SK-N-SH (cell line): ENCODE results near the gene LRRN4CL.

Source experiments
- ELF1 ChIP-seq: IDR thresholded peaks from 2 replicates; pipeline ENCODE4 v1.4.0; 2012
- EP300 ChIP-seq, 2 experiments: IDR thresholded peaks; 2 replicates each; pipeline versions ENCODE4 v1.4.0 to v1.6.1; 2012; ENCODE audit warnings: borderline replicate concordance in 1 of 2, low read depth in 1 of 2, low read length in 1 of 2
- FOSL2 ChIP-seq: IDR thresholded peaks from 2 replicates; pipeline ENCODE4 v1.4.0; 2012; ENCODE audit warnings: low read depth, mild to moderate bottlenecking, moderate library complexity, borderline replicate concordance
- FOXM1 ChIP-seq: IDR thresholded peaks from 2 replicates; pipeline ENCODE4 v1.4.0; 2012; ENCODE audit warnings: low read depth, mild to moderate bottlenecking
- JUND ChIP-seq: IDR thresholded peaks from 2 replicates; pipeline ENCODE4 v1.4.0; 2012
- NFIC ChIP-seq: IDR thresholded peaks from 2 replicates; pipeline ENCODE4 v1.4.0; 2012; ENCODE audit warnings: borderline replicate concordance
- NRF1 ChIP-seq: IDR thresholded peaks from 2 replicates; pipeline ENCODE4 v1.6.1; 2012; ENCODE audit warnings: low read depth, mild to moderate bottlenecking, low read length
- POLR2AphosphoS5 ChIP-seq: IDR thresholded peaks from 2 replicates; pipeline ENCODE4 v1.6.1; 2012; ENCODE audit warnings: low read depth, low read length
- RCOR1 ChIP-seq: fragments of 150-350 bp; IDR thresholded peaks from 2 replicates; pipeline ENCODE4 v1.6.1; 2017; ENCODE audit warnings: antibody characterized with exemption, low read length
- RFX5 ChIP-seq: IDR thresholded peaks from 2 replicates; pipeline ENCODE4 v1.6.1; 2012; ENCODE audit warnings: mild to moderate bottlenecking, improper control_type of control experiment, low read length
- SIN3A ChIP-seq: IDR thresholded peaks from 2 replicates; pipeline ENCODE4 v1.6.1; 2012; ENCODE audit warnings: low read depth, mild to moderate bottlenecking, low read length, moderate library complexity, borderline replicate concordance
- SMC3 ChIP-seq: IDR thresholded peaks from 2 replicates; pipeline ENCODE4 v1.6.1; 2012; ENCODE audit warnings: low read depth, low read length, improper control_type of control experiment
- TF ChIP-seq, protein P1 (sequence below): fragments of 200-600 bp; sonication (generic); IDR thresholded peaks from 2 replicates; pipeline ENCODE4 v1.6.1; 2017; ENCODE audit warnings: antibody characterized with exemption, mild to moderate bottlenecking, moderate library complexity
- TF ChIP-seq, protein P2 (sequence below): IDR thresholded peaks from 2 replicates; pipeline ENCODE4 v1.6.1; 2012; ENCODE audit warnings: mild to moderate bottlenecking, low read depth, low read length, moderate library complexity

DNA sequence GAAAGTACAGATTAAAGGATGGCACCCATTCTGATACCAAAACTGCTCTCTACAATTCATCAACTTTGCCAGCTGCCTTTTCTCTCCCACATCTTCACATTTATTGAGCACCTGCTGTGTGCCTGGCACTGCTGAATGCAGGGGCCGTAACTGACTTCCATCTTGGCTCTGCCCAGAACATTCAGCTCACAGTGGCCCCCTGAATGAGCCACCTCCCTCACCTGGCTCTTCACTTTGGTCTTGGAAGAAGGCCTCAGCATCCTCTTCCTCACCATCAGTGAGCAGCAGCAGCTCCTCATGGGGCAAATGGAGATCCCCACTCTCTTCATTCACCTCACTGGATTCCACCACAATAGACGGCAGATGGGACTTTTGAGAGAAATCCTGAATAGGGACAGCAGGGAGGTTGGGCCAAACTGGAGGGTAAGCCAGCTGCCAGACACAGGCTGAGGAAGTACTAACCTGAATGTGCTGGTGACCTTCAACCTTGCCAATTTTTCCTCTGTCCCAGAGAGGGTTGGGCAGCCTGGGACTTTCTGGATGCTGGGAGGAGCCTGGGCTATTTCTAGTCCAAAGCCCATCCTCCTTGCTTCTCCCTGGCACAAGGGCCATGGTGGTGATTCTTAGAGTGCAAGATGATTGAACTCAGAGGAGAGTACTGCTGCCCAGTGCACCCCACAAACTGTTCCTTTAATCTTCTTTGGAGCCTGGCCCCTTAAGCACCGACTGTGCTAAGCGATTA, 19.7 kb downstream of the LRRN4CL start:
- TF ChIP-seq NFIC (no peak), POLR2AphosphoS5 (no peak), EP300 (IDR thresholded peaks at IDR 0.05; ENCODE audit: borderline replicate concordance in 1 of 2, low read depth in 1 of 2, low read length in 1 of 2) (no peak), ELF1 (no peak), SIN3A (no peak), RFX5 (no peak), JUND (no peak), NRF1 (no peak), RCOR1 (no peak), FOSL2 (no peak), FOXM1 (no peak), SMC3 (no peak)
- TF ChIP-seq, protein P1, sequence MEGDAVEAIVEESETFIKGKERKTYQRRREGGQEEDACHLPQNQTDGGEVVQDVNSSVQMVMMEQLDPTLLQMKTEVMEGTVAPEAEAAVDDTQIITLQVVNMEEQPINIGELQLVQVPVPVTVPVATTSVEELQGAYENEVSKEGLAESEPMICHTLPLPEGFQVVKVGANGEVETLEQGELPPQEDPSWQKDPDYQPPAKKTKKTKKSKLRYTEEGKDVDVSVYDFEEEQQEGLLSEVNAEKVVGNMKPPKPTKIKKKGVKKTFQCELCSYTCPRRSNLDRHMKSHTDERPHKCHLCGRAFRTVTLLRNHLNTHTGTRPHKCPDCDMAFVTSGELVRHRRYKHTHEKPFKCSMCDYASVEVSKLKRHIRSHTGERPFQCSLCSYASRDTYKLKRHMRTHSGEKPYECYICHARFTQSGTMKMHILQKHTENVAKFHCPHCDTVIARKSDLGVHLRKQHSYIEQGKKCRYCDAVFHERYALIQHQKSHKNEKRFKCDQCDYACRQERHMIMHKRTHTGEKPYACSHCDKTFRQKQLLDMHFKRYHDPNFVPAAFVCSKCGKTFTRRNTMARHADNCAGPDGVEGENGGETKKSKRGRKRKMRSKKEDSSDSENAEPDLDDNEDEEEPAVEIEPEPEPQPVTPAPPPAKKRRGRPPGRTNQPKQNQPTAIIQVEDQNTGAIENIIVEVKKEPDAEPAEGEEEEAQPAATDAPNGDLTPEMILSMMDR, result no peak
- TF ChIP-seq, protein P2, sequence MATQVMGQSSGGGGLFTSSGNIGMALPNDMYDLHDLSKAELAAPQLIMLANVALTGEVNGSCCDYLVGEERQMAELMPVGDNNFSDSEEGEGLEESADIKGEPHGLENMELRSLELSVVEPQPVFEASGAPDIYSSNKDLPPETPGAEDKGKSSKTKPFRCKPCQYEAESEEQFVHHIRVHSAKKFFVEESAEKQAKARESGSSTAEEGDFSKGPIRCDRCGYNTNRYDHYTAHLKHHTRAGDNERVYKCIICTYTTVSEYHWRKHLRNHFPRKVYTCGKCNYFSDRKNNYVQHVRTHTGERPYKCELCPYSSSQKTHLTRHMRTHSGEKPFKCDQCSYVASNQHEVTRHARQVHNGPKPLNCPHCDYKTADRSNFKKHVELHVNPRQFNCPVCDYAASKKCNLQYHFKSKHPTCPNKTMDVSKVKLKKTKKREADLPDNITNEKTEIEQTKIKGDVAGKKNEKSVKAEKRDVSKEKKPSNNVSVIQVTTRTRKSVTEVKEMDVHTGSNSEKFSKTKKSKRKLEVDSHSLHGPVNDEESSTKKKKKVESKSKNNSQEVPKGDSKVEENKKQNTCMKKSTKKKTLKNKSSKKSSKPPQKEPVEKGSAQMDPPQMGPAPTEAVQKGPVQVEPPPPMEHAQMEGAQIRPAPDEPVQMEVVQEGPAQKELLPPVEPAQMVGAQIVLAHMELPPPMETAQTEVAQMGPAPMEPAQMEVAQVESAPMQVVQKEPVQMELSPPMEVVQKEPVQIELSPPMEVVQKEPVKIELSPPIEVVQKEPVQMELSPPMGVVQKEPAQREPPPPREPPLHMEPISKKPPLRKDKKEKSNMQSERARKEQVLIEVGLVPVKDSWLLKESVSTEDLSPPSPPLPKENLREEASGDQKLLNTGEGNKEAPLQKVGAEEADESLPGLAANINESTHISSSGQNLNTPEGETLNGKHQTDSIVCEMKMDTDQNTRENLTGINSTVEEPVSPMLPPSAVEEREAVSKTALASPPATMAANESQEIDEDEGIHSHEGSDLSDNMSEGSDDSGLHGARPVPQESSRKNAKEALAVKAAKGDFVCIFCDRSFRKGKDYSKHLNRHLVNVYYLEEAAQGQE, result no peak
